ENCODE results near the gene NPLOC4.
"Not testable (repeated sequence)": the region's sequence is repeated elsewhere in the genome, so short reads cannot be mapped to it uniquely, and the experiment has no call there.

Gene NPLOC4

DNA sequence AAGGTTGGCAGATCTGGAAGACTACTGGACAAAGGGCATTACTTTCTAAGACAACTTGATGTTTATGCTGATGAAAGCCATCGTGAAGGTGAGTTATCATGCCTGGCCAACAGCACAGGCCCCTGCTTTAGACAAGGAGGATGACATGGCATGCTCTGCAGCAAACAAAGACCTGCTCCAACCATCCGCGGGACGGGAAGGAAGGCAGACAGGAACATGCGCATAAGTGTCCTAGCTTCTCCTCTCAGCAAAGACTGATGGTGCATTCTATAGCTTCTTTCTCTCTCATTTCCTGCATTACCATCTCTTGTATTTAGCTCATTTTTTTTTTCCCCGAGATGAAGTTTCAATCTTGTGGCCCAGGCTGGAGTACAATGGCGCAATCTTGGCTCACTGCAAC is 5.4 kb downstream of the NPLOC4 start:
- DNase-seq (ENCODE audit: low read depth): no peak

DNA sequence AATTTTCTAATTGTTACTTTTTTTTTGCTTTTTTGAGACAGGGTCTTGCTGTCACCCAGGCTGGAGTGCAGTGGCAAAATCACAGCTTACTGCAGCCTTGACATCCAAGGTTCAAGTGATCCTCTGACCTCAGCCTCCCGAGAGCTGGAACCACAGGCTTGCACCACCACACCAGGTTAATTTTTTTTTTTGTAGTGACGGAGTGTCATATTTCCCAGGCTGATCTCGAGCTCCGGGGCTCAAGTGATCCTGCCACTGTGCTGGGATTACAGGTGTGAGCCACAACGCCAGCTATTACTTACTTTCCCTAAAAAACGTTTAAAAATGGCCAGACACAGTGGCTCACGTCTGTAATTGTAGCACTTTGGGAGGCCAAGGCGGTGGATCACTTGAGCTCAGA is 6.6 kb downstream of the NPLOC4 start:
- DNase-seq (ENCODE audit: low read depth): no peak

DNA sequence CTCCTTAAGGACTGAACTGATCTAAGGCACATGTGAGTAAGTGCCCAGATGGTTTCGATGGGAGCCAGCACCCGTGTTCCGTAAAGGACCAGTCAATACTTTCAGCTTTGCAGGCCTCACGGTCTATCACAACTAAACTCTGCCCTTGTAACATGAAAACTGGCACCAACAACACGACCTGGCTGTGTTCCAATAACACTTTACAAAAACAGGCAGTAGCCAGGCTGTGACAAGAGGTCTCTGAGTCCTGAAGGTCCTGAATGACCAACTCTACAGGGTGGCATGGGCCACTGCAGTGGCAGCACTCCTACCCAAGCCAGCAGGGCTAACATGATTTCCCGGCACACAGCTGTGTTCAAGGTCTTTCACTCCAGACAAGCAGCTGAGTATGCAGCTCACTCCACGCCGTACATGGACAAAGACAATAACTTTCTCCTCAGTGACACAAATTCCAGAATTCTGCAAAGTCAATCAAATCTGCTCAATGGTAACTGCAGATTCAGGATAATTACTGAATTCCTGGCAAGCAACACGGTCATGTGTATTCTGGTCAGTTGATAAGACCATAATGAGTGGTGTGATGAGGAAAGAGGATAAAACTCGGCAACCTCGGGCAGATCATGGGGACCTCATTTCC is 15.3 kb downstream of the NPLOC4 start:
- no peak for DNase-seq (ENCODE audit: low read depth)

DNA sequence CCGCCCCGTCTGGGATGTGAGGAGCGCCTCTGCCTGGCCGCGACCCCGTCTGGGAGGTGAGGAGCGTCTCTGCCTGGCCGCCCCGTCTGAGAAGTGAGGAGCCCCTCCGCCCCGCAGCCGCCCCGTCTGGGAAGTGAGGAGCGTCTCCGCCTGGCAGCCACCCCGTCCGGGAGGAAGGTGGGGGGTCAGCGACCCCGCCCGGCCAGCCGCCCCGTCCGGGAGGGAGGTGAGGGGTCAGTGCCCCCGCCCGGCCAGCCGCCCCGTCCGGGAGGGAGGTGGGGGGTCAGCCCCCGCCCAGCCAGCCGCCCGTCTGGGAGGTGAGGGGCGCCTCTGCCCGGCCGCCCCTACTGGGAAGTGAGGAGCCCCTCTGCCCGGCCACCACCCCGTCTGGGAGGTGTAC is 18.6 kb downstream of the NPLOC4 start:
- DNase-seq (ENCODE audit: low read depth): not testable (repeated sequence)

DNA sequence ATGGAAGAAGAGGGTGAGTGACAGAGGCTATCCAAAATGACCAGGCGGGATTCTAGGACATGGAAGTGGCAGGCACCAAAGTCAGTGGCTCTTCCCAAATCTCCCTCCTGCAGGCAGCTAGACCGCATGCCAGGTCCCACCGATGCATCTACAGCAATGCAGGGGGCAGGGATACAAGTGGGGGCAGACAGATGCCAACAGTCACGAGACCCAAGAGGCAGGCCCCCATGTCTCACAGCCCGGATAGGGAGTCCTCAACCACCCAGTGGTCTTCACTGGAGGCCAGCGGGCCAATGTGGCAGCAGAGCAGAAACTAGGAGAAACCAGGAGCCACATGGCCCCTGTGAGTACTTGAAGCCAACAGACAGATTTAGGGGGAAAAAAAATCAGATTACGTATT is 20.0 kb downstream of the NPLOC4 start:
- no peak for DNase-seq (ENCODE audit: low read depth)

DNA sequence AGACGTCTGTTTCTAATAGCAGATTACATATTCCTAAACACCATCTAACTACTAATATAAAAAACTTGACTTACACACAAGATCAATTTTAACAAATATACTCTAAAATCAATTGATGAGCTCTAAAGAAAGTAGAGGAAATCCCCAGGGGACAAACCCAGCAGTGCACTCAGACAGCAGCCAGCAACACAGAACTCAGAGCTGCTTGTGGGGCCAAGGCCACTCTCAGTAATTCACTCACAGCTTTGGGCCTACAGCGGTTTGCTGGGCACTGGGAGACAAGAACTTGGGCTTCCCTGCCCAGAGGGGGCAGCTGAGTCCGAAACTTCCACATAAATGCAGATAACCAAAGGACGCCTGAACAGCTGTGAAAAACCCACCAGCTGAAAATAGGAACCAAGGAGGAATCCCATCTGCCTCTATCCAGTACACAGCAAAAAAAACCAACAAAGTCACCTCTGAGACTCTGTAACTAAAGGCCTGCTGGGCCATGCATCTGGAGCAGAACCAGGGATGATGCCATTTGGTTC is 21.4 kb downstream of the NPLOC4 start:
- DNase-seq (ENCODE audit: low read depth): no peak

DNA sequence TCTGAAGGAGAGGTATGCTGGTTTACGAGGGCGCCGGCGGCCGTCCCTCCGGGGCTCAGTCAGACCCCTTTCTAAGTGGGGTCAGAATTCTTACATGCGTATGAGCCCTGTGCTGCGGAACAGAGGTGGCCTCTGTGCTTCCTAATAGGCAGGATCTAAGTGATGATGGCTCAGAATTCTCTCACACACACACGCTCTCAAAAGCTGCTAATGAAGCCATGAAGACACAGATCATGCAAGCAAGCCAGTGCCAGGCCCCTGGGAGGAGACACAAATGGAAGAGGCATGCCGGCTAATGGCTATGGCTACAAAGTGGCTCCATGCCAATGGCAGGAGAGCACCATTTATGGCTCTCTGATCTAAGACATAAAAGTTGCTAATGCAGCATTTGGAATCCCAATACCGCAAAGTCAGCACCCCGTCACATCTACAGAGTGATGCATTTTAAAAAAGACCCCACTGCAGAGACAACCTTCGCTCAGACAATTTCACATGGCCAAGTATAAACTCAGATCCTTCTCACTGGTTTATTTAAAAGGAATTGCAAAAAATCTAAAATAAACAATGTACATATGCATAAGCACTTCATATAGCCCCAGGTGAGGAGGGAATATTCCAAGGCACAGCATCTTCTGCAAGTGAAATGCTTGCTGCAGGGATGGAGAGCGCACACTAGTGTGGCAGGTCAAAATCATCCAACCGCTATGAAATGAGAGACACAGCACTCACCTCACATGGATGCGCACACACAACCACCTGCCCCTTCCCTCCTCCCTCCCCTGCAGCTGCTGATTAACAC is 24.5 kb downstream of the NPLOC4 start:
- DNase-seq (ENCODE audit: low read depth): no peak

DNA sequence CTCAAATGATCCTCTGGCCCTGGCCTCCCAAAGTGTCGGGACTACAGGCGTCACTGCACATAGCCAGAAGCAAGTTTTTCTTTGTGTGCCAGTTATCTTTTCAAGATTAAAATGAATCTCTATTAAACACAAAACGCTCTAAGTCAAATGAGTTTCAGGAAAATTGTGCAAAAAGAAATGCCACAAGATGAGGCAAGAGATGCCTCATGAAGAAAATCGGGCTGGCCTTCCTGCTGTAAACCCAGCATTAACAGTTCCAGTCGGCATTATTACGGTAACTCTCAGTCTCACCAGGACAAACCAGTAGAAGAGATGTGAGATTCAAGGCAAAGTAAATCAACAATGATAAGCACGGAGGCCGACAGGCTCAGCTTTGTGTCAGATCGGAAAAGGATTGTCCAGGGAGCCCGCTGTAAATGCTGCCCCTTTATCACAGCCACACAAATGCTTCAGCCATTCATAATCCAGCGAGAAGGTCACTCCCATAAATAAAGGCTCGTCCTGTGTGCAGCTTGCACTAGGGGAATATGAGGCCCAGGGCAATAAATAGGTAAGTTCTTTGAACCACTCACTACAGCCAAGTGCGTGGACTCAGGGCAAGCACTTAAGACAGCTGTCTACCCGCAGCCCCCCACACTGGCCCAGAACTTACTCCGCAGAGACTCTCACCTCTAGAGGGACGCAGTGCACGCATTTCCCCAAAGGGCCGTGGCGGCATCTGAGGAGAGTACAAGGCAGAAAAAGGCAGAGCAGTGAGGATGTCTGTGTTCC is 27.2 kb downstream of the NPLOC4 start:
- DNase-seq (ENCODE audit: low read depth): no peak

DNA sequence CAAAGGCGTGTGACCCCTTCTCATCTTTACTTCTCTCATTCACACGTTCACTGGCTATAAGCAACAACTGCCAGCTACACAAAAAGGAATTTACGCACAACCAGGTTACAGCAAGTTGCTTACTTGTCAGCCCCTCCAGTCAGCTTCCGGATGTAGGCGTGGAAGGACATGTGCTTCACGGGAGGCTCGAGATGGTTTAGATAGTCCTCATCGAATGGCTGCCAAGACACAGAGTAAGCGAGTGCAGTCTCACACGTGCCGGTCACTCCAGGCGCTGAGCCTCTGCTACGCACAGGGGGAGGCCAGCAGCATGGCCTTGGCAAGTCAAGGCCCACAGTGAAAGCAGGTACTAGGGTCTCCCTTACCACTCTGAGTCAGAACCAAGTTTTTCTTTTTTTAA is 28.3 kb downstream of the NPLOC4 start:
- no peak for DNase-seq (ENCODE audit: low read depth)

DNA sequence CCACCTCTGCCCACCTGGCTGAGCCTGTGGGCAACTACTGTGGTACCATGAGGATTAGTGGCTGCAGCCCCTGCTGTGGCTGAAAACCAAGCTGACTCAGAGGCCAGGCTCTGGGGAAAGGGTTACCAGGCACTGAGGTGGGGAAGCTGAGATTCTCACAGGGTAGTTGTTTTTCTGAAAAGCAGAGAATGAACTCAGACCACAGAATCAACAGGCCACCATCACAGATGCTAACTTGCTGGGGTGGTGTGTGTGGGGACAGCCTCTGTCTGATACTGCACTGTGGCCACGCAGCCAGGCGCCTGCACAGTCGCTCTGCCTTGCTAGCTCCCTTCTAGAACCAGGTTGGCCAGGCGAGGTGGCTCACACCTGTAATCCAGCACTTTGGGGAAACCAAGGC is 28.8 kb downstream of the NPLOC4 start:
- no peak for DNase-seq (ENCODE audit: low read depth)

DNA sequence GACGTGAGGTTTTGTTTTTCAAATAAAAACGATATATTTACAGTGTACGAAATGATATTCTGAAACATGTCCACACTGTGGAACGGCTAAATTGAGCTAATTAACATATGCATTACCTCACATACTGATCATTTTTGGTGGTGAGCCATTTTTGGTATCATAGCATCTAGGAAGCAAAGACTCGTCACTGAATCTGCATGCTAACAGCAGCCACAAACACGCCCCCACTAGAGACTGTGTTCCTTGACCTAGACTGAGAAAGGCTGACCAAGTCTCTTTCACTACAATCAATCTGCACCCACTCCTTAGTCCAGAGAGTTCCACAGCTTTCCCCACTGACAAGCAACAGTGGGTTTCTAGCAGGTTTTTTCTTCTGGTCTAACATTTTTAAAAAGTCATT is 29.5 kb downstream of the NPLOC4 start:
- no peak for DNase-seq (ENCODE audit: low read depth)

DNA sequence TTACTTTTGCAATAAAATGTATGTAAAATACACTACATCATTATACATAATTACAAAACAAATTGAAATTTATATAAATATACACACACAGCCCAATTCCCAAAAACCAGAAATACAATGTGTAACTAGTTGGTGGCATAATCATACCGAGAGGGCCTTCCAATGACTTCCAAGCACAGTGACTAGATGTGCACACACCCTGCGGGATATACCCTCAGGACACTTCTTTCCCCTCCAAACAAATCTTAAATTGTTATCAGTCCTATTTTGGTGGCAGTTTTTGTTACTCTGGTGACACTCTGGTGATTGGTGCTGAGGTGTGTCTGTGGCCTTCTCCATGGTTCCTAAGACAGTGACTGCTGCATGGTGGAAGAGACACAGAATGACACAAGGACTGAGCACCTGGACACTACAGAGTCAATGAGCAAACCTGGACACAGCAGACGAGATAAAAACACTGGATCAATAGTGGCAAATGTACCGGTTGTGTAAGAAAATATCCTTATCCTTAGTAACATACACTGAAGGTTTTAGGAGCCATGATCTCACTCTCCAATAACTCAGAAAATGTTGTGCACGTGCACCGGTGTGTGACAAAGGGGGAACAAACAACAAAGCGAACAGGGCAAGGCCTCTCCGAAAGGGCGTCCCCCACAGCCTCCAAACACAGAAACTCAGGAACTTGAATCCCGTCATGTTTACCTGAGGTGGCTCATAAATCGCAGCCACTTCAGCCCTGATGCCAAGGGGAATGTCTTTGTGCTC is 32.9 kb downstream of the NPLOC4 start:
- no peak for DNase-seq (ENCODE audit: low read depth)

DNA sequence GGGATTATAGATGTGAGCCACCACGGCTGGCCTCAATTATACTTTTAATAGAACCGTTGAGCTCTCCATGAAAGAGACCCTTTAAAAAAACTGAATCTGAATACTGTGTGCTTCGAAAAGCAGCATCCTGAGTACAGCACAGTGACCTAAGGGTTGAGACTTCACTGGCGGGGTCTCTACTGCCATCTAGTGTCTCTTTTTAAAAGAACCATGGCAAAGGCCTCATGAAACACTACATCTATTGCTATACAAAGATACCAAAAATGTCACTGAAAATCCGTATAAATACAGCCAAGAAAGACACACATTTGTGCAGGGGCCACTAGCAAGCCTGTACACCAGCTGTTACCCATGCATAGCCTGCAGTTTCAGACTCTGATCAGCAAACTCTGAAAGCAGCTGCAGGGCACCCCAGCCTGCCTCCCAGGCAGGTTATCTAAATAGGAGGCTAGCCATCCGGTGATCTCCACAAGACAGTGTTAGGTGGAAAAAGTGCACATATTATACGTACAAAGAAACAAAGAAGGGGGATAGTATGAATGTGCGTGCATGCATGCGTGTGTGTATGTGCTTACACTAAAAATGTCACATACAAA is 35.3 kb downstream of the NPLOC4 start:
- DNase-seq (ENCODE audit: low read depth): peak; percentile 9

DNA sequence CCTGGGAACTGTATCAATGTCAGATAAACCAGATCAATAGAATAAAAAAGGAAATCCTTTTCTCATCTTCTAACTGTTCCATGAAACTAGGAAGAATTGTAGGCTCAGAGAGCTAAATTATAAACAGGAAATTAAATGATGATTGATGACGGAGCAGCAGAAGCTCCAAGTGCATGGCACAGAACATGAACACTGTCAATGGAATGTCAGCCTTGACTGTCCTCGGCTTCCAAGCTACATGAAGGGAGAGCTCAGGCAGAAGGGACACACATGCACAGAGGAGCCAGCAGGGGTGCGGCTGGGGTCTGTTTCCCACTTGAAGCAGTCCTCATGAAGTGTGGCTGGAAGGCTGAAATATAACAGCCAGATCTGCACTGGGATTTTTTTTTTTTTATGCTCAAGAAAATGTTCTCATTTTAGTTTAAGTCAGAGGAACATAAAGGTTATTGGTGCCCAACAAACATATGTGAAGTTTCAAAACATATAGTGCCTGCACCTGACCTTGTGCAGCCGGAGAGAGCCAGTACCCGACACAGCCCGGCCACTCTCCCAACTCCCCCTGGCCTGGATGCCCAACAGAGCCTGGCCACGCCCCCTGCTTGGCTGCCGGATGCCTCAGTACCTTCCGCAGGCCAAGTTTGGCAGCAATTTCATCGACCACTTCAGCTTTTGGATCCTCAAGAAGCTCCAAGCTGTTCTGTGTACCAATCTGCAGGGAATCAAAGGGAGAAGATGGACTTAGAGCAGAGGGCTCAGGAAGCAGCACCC is 37.0 kb downstream of the NPLOC4 start:
- DNase-seq (ENCODE audit: low read depth): no peak

DNA sequence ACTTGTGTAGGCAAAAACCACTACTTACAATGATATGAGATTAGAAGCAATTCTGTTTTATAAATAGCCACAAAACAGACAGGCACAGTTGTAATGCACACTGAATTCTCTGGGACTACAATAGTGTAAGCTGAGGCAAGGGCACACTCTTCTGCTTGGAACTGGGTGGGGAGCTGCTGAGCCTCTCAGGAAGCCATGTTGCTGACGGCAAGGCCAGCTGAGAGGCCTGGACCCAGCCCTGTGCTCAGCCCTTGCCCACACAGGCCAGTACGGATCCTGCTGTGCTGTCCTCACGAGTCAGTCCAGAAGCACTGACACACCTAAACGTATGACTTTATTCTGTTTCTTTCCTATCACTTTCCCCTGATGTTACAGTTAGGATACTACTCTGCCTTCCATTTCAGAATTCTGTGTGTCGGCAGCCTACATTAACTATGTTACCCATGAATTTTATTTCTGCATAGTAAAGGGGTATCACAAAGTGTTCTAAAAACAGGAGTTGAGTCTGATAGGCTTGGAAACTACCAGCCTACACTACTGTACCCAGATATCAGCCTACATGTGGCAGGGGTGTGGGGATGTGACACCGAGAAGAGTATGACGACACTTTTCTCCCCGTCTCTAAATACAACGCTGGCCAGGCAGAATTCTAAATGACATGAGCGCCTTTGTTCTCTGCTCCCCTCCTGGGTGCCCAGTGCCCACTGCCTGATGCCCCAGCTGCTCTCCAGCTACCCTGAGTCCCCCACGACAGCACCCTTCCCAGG is 43.6 kb downstream of the NPLOC4 start:
- no peak for DNase-seq (ENCODE audit: low read depth)

DNA sequence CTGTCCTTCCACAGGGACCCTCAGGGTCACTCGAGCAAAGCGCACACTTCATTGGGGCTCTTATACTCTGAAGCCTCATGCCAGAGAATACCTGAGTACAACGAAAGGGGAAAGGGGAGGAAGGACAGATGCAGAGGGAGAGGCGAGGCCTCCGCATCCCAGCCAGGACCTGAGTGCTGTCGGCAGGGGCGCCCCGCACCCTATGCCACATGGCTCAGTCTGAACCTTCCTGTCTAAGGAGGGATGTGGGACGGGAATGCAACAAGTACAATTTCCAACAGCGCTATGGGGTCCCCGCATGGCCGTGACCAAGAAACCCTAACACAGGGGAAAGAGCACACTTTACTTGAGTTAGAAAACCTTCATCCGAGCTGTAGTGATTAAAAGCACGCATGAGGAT is 44.9 kb downstream of the NPLOC4 start:
- DNase-seq (ENCODE audit: low read depth): no peak

DNA sequence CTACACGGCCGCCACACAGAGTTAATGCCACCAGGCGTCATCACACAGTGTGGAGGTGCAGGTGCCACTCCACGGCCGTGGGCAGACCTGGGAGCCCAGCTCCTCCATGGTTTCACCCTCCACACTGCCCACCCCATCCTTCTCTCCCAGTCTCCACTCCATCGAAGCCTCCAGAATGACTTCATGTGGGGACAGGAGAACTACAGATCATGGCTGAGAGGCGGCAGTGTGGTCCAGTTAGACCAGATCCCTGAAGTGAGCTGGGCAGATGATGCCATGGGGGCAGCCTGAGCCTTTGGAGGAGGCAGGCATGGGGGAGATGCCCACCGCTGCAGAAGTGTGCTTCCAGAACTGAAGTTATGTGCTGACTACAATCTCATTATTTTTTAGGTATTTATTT is 46.8 kb downstream of the NPLOC4 start:
- no peak for DNase-seq (ENCODE audit: low read depth)

DNA sequence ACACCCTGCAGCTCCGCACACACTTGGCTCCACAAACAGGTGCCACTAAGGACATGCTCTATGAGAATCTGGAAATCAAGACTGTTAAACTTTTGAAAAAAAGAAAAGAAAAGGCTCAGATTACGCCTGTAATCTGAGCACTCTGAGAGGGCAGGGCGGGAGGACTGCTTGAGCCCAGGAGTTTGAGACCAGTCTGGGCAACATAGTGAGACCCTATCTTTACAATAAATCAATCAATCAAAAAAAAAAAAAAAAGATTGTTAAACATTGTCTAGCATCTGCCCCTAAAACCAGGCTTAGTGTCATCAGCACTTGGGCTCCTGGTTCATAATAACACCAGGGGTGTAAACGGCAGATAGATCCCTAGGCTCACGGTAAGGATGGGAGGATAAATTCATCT is 47.3 kb downstream of the NPLOC4 start:
- DNase-seq (ENCODE audit: low read depth): no peak

DNA sequence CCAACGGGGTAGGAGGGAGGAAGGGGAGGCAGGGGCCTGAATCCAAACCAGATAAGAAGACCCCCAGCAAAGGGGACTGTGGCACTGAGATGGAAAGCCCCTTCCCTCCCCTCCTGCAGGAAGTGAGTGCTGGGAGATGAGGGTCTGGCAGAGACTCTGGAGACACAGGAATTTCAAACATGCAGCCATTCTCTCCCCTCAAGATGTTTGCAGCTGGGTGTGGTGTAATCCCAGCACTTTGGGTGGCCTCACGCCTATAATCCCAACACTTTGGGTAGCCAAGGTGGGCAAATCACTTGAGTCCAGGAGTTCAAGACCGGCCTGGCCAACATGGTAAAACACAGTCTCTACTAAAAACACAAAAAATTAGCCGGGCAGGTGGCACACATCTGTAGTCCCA is 50.8 kb downstream of the NPLOC4 start:
- DNase-seq (ENCODE audit: low read depth): no peak

DNA sequence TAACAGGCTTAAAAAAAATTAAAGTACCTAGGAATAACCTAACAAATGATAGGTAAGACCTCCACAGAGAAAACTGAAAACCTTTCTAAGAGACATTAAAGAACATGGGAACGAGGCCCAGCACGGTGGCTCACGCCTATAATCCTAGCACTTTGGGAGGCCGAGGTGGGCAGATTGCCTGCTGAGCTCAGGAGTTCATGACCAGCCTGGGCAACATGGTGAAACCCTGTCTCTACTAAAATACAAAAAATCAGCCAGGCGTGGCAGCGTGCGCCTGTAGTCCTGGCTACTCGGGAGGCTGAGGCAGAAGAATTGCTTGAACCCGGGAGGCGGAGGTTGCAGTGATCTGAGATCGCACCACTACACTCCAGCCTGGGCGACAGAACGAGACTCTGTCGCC is 52.1 kb downstream of the NPLOC4 start:
- DNase-seq (ENCODE audit: low read depth): not testable (repeated sequence)
